HepG2 (cell line): Measurements from ENCODE around the gene ASTN2. TPM values are rescaled to one million over a fixed set of nuclear protein-coding genes. Genes with fewer than 3 reads are reported as not detected.

Experiments
- ATAC-seq: fragments of 200-7000 bp; cut with Tn5 transposase; 3 replicates; pipeline ENCODE4 v1.9.1; 2020; ENCODE audit warnings: mild to moderate bottlenecking, moderate library complexity
- BruUV-seq: library from RNA; stranded (reverse); fragments of 400-500 nt; replicated peaks from 2 replicates; lab custom pipeline; 2021; lab: Mats Ljungman, UMichigan
- CTCF ChIA-PET: fragments of 300-600 bp; formaldehyde crosslinking; extraction: SDS; loops from one replicate; lab custom pipeline; 2021; ENCODE audit warnings: low total read pairs, inconsistent platforms, low intra/inter-chr PET ratio; lab: Yijun Ruan, JAX
- POLR2A ChIA-PET: fragments of 350-600 bp; sonication (Branson Sonifier 250); formaldehyde crosslinking; loops from one replicate; lab custom pipeline; 2020; ENCODE audit warnings: antibody characterized with exemption, inconsistent platforms; lab: Yijun Ruan, JAX
- DNase-seq: peaks from one replicate; pipeline ENCODE4 v3.0.0-alpha.2; 2015; ENCODE audit warnings: low spot score
- FAIRE-seq: peaks from 3 replicates; lab custom pipeline; 2011; peaks lifted over from hg19 to GRCh38; lab: Jason Lieb, UNC
- H2AFZ ChIP-seq: one replicate; pipeline ENCODE4 v1.6.1; 2011; ENCODE audit warnings: low read length, inconsistent platforms
- H3K27ac ChIP-seq: fragments of 300-600 bp; 3 replicates; pipeline ENCODE4 v1.8.0; 2011; ENCODE audit warnings: mixed run types, mild to moderate bottlenecking, mixed read lengths, low read length, inconsistent platforms; ENCODE audit not compliant: insufficient read depth; ENCODE audit errors: extremely low read length
- H3K27me3 ChIP-seq, 2 experiments: fragments of 200-600 bp in 1 of 2; 2 replicates in 1 of 2; 3 replicates in 1 of 2; pipeline versions ENCODE4 v1.6.0 to v1.8.0; 2011; ENCODE audit warnings: low read length in 2 of 2, mild to moderate bottlenecking in 2 of 2, moderate library complexity in 2 of 2, inconsistent platforms in 1 of 2; ENCODE audit not compliant: insufficient read depth in 2 of 2, control insufficient read depth in 1 of 2
- H3K36me3 ChIP-seq, 2 experiments: fragments of 200-600 bp in 1 of 2; replicated peaks in 1 of 2; 2 replicates in 1 of 2; 3 replicates in 1 of 2; pipeline versions ENCODE4 v1.5.1 to v1.8.0; 2011; ENCODE audit warnings: low read length in 2 of 2, inconsistent platforms in 1 of 2; ENCODE audit not compliant: insufficient read depth in 2 of 2, control insufficient read depth in 1 of 2
- H3K4me1 ChIP-seq: 2 replicates; pipeline ENCODE4 v1.5.1; 2012; ENCODE audit warnings: low read length, inconsistent platforms; ENCODE audit not compliant: insufficient read depth
- H3K4me2 ChIP-seq: 2 replicates; pipeline ENCODE4 v1.6.0; 2011; ENCODE audit warnings: low read depth, low read length, inconsistent platforms
- H3K4me3 ChIP-seq, 3 experiments: fragments of 200-600 bp in 1 of 3; sonication (generic), shearing (Covaris generic) in 1 of 3; replicated peaks in 1 of 3; 2 replicates each; pipeline ENCODE4 v1.5.1; 2011 to 2016; ENCODE audit warnings: low read length in 3 of 3, inconsistent platforms in 2 of 3, low read depth in 2 of 3, mild to moderate bottlenecking in 2 of 3, control low read depth in 1 of 3, mixed read lengths in 1 of 3; ENCODE audit not compliant: insufficient read depth in 1 of 3
- H3K79me2 ChIP-seq: one replicate; pipeline ENCODE4 v1.6.1; 2011; ENCODE audit warnings: low read length, inconsistent platforms; ENCODE audit not compliant: insufficient read depth
- H3K9ac ChIP-seq: 2 replicates; pipeline ENCODE4 v1.6.0; 2011; ENCODE audit warnings: mild to moderate bottlenecking, low read depth, low read length, inconsistent platforms; ENCODE audit not compliant: insufficient read depth
- H3K9me3 ChIP-seq: 2 replicates; pipeline ENCODE4 v1.5.1; 2012; ENCODE audit warnings: mild to moderate bottlenecking, low read length
- H4K20me1 ChIP-seq: 2 replicates; pipeline ENCODE4 v1.6.0; 2011; ENCODE audit warnings: inconsistent platforms, mild to moderate bottlenecking, low read length, moderate library complexity; ENCODE audit not compliant: insufficient read depth
- CEBPB ChIP-seq: IDR thresholded peaks from 2 replicates; pipeline ENCODE4 v1.6.1; 2011; ENCODE audit warnings: low read depth, low read length, improper control_type of control experiment, borderline replicate concordance
- EED ChIP-seq: sonication (generic); formaldehyde crosslinking; IDR thresholded peaks from 2 replicates; pipeline ENCODE4 v1.5.0; 2020; ENCODE audit warnings: mild to moderate bottlenecking, missing genetic modification reagents
- MIER2 ChIP-seq: IDR thresholded peaks from 2 replicates; pipeline ENCODE4 v1.6.1; 2016; ENCODE audit warnings: missing biosample characterization, missing genetic modification reagents
- NFKBIZ ChIP-seq: IDR thresholded peaks from 2 replicates; pipeline ENCODE4 v1.6.1; 2018; ENCODE audit warnings: missing genetic modification reagents, missing compliant biosample characterization
- TBX3 ChIP-seq: fragments of 450-650 bp; IDR thresholded peaks from 2 replicates; pipeline ENCODE4 v1.6.1; 2017; ENCODE audit warnings: antibody characterized with exemption, mild to moderate bottlenecking, inconsistent platforms, borderline replicate concordance
- ZBTB42 ChIP-seq: sonication (generic); formaldehyde crosslinking; IDR thresholded peaks from 2 replicates; pipeline ENCODE4 v1.5.0; 2020; ENCODE audit warnings: mild to moderate bottlenecking, missing genetic modification reagents
- WGBS: methylation state at CpG from one replicate; pipeline ENCODE4 v1.1.6; 2017; ENCODE audit warnings: low lambda C conversion rate; 5-methylcytosine and 5-hydroxymethylcytosine counted together
- in situ Hi-C: cut with HindIII; loops from 2 replicates; pipeline ENCODE4 v1.10.0; 2017; ENCODE audit warnings: low pct_unique_long_range_greater_than_20kb; ENCODE audit not compliant: extremely low pct_ligation_motif_present
- intact Hi-C: fragments of 100-400 bp; cut with micrococcal nuclease; formaldehyde crosslinking; loops from one replicate; pipeline ENCODE4 v1.10.0; 2022; ENCODE audit not compliant: unreplicated experiment
- polyA plus RNA-seq, 8 experiments: library from polyadenylated mRNA; depleted of rRNA in 3 of 8; stranded (reverse) in 7 of 8; unstranded in 1 of 8; fragments of >200 nt; fragmentation: Illumina TruSeq in 4 of 8; extraction: Trizol in 4 of 8; gene quantifications; 2 replicates each; pipeline versions ENCODE4 v1.2.1 to v1.2.3, GENCODE V29; 2011 to 2016; ENCODE audit warnings: low read depth in 4 of 8, missing spikeins in 1 of 8, mixed read lengths in 1 of 8; ENCODE audit not compliant: insufficient read depth in 1 of 8
- total RNA-seq, 5 experiments: library from RNA; depleted of rRNA; stranded (reverse); fragments of >200 nt; fragmentation: Illumina TruSeq; extraction: Trizol; gene quantifications; 2 replicates each; pipeline ENCODE4 v1.2.3, GENCODE V29; 2016; ENCODE audit warnings: low read depth in 1 of 5
- TF ChIP-seq, protein P1 (sequence below): sonication (generic); formaldehyde crosslinking; conservative IDR thresholded peaks from 2 replicates; pipeline ENCODE4 v1.8.0; 2022; ENCODE audit warnings: low read depth, missing genetic modification reagents
- TF ChIP-seq, protein P2 (sequence below): sonication (generic); formaldehyde crosslinking; IDR thresholded peaks from 2 replicates; pipeline ENCODE4 v1.5.0; 2020; ENCODE audit warnings: mild to moderate bottlenecking, missing genetic modification reagents, borderline replicate concordance

ASTN2 gene
- total and polyA plus RNA-seq, 2 of the 13 experiments (the other 11 are each of a cell fraction or from before 2014, with no cell fraction given), result 5.2 to 13.5 TPM

DNA sequence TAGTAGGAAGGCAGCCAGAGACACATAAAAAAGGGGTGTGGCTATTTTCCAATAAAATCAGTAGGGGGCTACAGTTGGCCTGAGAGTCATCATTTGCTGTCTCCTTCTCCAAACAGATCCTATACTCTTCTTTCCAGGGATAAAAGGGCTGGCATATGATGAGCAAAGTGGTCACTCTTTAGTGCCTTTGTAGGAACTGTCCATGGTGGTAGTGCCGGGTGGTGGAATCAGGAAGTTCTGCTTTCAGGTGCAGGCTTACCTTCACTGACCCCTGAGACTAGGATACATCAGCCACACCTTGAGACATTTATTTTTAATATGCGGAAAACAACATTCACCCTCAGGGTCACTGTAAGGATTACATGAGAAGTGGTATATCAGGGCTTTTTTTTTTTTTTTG, 80.8 kb downstream of the ASTN2 start (continued):
- TF ChIP-seq, protein P1, sequence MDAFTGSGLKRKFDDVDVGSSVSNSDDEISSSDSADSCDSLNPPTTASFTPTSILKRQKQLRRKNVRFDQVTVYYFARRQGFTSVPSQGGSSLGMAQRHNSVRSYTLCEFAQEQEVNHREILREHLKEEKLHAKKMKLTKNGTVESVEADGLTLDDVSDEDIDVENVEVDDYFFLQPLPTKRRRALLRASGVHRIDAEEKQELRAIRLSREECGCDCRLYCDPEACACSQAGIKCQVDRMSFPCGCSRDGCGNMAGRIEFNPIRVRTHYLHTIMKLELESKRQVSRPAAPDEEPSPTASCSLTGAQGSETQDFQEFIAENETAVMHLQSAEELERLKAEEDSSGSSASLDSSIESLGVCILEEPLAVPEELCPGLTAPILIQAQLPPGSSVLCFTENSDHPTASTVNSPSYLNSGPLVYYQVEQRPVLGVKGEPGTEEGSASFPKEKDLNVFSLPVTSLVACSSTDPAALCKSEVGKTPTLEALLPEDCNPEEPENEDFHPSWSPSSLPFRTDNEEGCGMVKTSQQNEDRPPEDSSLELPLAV (CRISPR knock-in tag), result no peak
- peak; percentile 86 for TF ChIP-seq MIER2 (CRISPR knock-in tag)

DNA sequence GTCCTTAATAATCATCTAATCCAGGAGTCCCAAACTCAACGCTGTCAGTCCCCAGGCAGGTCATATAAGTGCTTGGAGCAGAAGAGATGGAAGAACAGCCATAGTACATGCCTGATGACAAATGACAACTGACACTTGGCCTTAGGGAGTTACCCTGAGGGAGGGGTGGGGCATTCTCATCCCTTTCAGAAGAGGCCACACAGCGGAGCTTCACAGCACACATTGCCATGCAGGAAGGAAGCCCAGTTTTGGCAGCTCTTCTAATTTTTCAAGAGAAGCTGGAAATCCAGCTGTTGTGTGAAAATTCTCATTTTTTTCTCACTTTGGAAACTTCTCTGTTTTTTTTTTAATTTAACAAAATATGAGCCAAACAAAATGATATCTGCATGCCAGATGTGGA, 89.0 kb downstream of the ASTN2 start:
- FAIRE-seq, result no peak
- H2AFZ ChIP-seq, result no peak overlapping the region
- no peaks in the 10 kb centered on the region for H3K79me2 ChIP-seq
- no peak for DNase-seq
- H3K27me3 ChIP-seq, result no peaks in the 10 kb centered on the region
- CTCF ChIA-PET, result no interaction called here
- intact Hi-C loops (no loop called here), in situ Hi-C loops (no loop called here)
- 9% methylated on average over 2 of the region's 2 CpGs for WGBS
- no peaks in the 10 kb centered on the region for H3K36me3 ChIP-seq
- H4K20me1 ChIP-seq, result no peaks in the 10 kb centered on the region
- no peak for ATAC-seq
- no peak overlapping the region for H3K9ac ChIP-seq
- H3K4me2 ChIP-seq, result no peak overlapping the region
- no peaks in the 10 kb centered on the region for H3K9me3 ChIP-seq
- no peak overlapping the region for H3K4me3 ChIP-seq
- POLR2A ChIA-PET, result no interaction called here
- TF ChIP-seq EED (no peak), NFKBIZ (CRISPR knock-in tag) (no peak), TBX3 (no peak), CEBPB (no peak), ZBTB42 (no peak)
- TF ChIP-seq, protein P2, sequence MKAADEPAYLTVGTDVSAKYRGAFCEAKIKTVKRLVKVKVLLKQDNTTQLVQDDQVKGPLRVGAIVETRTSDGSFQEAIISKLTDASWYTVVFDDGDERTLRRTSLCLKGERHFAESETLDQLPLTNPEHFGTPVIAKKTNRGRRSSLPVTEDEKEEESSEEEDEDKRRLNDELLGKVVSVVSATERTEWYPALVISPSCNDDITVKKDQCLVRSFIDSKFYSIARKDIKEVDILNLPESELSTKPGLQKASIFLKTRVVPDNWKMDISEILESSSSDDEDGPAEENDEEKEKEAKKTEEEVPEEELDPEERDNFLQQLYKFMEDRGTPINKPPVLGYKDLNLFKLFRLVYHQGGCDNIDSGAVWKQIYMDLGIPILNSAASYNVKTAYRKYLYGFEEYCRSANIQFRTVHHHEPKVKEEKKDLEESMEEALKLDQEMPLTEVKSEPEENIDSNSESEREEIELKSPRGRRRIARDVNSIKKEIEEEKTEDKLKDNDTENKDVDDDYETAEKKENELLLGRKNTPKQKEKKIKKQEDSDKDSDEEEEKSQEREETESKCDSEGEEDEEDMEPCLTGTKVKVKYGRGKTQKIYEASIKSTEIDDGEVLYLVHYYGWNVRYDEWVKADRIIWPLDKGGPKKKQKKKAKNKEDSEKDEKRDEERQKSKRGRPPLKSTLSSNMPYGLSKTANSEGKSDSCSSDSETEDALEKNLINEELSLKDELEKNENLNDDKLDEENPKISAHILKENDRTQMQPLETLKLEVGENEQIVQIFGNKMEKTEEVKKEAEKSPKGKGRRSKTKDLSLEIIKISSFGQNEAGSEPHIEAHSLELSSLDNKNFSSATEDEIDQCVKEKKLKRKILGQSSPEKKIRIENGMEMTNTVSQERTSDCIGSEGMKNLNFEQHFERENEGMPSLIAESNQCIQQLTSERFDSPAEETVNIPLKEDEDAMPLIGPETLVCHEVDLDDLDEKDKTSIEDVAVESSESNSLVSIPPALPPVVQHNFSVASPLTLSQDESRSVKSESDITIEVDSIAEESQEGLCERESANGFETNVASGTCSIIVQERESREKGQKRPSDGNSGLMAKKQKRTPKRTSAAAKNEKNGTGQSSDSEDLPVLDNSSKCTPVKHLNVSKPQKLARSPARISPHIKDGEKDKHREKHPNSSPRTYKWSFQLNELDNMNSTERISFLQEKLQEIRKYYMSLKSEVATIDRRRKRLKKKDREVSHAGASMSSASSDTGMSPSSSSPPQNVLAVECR, result no peak
- no TSS peak for BruUV-seq
- H3K4me1 ChIP-seq, result no peaks in the 10 kb centered on the region
- no peak overlapping the region for H3K27ac ChIP-seq
